Erythroblast (primary cell): ENCODE measurements around the gene RBM25.

Source experiments
- GATA1 ChIP-seq: IDR thresholded peaks from 2 replicates; pipeline ENCODE4 v1.6.1; 2011; ENCODE audit warnings: low read depth, mild to moderate bottlenecking, control low read depth, low read length, moderate library complexity
- POLR2A ChIP-seq: IDR thresholded peaks from 2 replicates; pipeline ENCODE4 v1.6.1; 2011; ENCODE audit warnings: mild to moderate bottlenecking, low read length

DNA sequence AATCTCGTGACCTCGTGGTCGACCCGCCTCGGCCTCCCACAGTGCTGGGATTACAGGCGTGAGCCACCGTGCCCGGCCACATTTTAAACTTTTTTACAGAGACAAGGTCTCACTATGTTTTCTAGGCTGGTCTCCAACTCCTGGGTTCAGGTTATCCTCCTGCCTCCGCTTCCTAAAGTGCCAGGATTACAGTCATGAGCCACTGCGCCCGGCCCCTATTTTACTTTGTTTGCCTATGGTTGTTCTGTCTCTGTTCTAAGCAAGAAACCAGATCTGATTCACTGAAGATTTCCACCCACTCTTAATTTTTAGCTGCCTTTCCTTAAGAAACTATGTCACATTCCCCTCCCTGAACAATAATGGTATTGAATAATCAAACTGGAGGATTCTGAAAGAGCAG, 39.1 kb downstream of the RBM25 start:
- TF ChIP-seq POLR2A (no peak), GATA1 (no peak)
